K562 (cell line): ENCODE data around the gene UCP1. TPM values are rescaled to one million over a fixed set of nuclear protein-coding genes. Genes with fewer than 3 reads are reported as not detected.

Experiments
- ARHGAP35 ChIP-seq: fragments of 450-650 bp; IDR thresholded peaks from 2 replicates; pipeline ENCODE4 v1.6.1; 2018; ENCODE audit not compliant: partially characterized antibody
- CTCF ChIP-seq, 3 experiments: IDR thresholded peaks in 2 of 3; conservative IDR thresholded peaks in 1 of 3; 2 replicates each; pipeline ENCODE4 v1.5.1; 2011 to 2012; ENCODE audit warnings: low read length in 3 of 3, mild to moderate bottlenecking in 3 of 3, control low read depth in 2 of 3, improper control_type of control experiment in 1 of 3, inconsistent platforms in 1 of 3, low read depth in 1 of 3, mixed read lengths in 1 of 3, moderate library complexity in 1 of 3; ENCODE audit not compliant: insufficient read depth in 2 of 3
- DEAF1 ChIP-seq: fragments of 450-650 bp; formaldehyde crosslinking; IDR thresholded peaks from 2 replicates; pipeline ENCODE4 v1.4.0; 2020; ENCODE audit warnings: mild to moderate bottlenecking, moderate library complexity
- FOXJ3 ChIP-seq: sonication (generic); formaldehyde crosslinking; IDR thresholded peaks from 2 replicates; pipeline ENCODE4 v1.4.0; 2020; ENCODE audit warnings: mild to moderate bottlenecking, missing genetic modification reagents
- GATA2 ChIP-seq: sonication (generic); formaldehyde crosslinking; IDR thresholded peaks from 2 replicates; pipeline ENCODE4 v1.4.0; 2020; ENCODE audit warnings: mild to moderate bottlenecking, missing genetic modification reagents
- HOXB6 ChIP-seq: fragments of 250-450 bp; sonication (Bioruptor Pico); IDR thresholded peaks from 2 replicates; pipeline ENCODE4 v1.5.1; 2022; ENCODE audit warnings: mild to moderate bottlenecking, borderline replicate concordance
- NCOR1 ChIP-seq: fragments of 450-650 bp; IDR thresholded peaks from 2 replicates; pipeline ENCODE4 v1.6.1; 2016; ENCODE audit warnings: mild to moderate bottlenecking, moderate library complexity
- REST ChIP-seq, 2 experiments: fragments of 450-650 bp; formaldehyde crosslinking in 1 of 2; IDR thresholded peaks; 2 replicates each; pipeline versions ENCODE4 v1.4.0 to v1.6.1; 2014 to 2020; ENCODE audit warnings: mild to moderate bottlenecking in 2 of 2, borderline replicate concordance in 1 of 2, low read depth in 1 of 2
- polyA plus RNA-seq, 8 experiments: library from polyadenylated mRNA; depleted of rRNA in 4 of 8; stranded (reverse) in 5 of 8; unstranded in 3 of 8; fragments of >200 nt; fragmentation: Nextera tagmentation in 2 of 8; fragmentation: Illumina TruSeq in 1 of 8; extraction: Ambion mirVana in 2 of 8; extraction: Trizol in 1 of 8; gene quantifications; 2 replicates each; pipeline versions ENCODE4 v1.2.1 to v1.2.3, GENCODE V29; 2011 to 2014; ENCODE audit warnings: inconsistent platforms in 1 of 8, missing spikeins in 1 of 8
- total RNA-seq, 7 experiments: library from RNA; depleted of rRNA in 6 of 7; stranded (reverse); fragments of >200 nt in 6 of 7; fragmentation: Illumina TruSeq in 2 of 7; extraction: Trizol in 2 of 7; gene quantifications; 2 replicates each; pipeline versions ENCODE4 v1.2.1 to v1.2.3, GENCODE V29; 2011 to 2021; ENCODE audit warnings: low replicate concordance in 1 of 7

Gene UCP1
- total and polyA plus RNA-seq, 9 of the 15 experiments (the other 6 are each of a cell fraction or from before 2014, with no cell fraction given): not detected

GRCh38 chr4:140609548-140610425, 41.0 kb upstream of the UCP1 start (continued):
- TF ChIP-seq REST (IDR thresholded peaks at IDR 0.05; ENCODE audit: borderline replicate concordance): peak; percentile 71; the same call in 1 of the 2 replicates
- no peak for TF ChIP-seq REST (CRISPR knock-in tag; IDR thresholded peaks at IDR 0.05; ENCODE audit: low read depth)
- TF ChIP-seq GATA2 (CRISPR knock-in tag): no peak
- no peak for TF ChIP-seq ARHGAP35
- no peak for TF ChIP-seq HOXB6 (CRISPR knock-in tag)
- no peak for TF ChIP-seq FOXJ3 (CRISPR knock-in tag)
- peak; percentile 51; the same call in 1 of the 2 replicates for TF ChIP-seq DEAF1
- peak; percentile 46 to 71 (median 54); a peak in 5 of 6 replicates for TF ChIP-seq CTCF (IDR thresholded peaks at IDR 0.05 in 2 of 3, conservative IDR thresholded peaks at IDR 0.05 in 1 of 3; ENCODE audit: insufficient read depth in 2 of 3, low read depth in 1 of 3, low read length in 3 of 3)
- no peak for TF ChIP-seq NCOR1
- TF ChIP-seq, all 486 proteins: peak for 5
